ENCODE measurements around the gene AMBRA1.

Gene AMBRA1

DNA sequence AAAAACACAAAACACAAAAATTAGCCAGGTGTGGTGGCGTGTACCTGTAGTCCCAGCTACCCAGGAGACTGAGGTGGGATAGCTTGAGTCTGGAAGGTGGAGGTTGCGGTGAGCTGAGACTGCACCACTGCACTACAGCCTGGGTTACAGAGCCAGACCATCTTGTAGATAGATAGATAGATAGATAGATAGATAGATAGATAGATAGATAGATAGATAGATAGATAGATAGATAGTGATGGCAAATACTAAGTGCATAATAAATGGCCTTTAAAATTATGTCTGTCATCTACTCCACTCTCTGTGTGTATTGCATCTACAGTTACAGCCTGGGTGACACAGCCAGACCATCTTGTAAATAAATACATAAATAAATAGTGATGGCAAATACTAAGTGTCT, 146.3 kb downstream of the AMBRA1 start:
- in situ Hi-C loops (cut with MboI; ENCODE audit: low sequenced_read_pairs): no loop called here

DNA sequence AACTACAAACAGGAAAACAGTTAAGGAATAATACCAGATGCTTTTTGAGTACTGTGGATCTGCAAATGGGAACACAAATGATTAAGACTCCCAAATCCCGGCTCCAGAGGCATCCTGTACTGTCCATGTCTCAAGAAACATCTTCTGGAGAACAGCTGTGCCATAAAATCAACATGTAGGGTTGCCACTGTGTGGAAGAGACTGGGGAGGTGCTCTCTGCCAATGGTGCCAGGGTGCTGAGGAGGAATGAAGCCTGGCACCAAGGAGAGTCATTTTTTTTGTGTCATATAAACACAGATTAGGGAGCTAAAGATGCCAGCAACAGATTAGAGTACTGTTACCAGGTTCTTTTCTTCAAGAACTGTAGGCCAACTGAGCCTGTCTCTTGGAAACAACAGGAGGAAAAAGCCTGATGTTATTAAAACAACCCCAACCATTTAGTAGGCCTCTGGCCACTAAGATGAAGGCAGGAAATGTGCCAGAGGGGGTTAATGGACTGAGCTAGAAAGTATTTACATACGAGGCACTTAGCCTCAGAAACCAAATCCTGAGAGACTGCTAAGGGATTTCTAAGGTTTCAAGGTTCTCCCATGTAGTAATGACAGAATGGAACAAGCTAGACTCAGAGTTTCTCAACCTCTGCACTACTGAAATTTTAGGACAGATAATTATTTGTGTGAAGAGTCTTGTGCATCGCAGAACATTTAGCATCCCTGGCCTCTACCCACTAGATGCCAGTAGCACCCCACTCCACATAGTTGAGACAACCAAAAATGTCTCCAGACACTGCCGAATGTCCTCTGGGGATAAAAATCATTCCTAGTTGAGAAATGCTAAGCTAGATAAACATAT, 147.7 kb downstream of the AMBRA1 start:
- in situ Hi-C loops (cut with MboI; ENCODE audit: low sequenced_read_pairs): no loop called here

DNA sequence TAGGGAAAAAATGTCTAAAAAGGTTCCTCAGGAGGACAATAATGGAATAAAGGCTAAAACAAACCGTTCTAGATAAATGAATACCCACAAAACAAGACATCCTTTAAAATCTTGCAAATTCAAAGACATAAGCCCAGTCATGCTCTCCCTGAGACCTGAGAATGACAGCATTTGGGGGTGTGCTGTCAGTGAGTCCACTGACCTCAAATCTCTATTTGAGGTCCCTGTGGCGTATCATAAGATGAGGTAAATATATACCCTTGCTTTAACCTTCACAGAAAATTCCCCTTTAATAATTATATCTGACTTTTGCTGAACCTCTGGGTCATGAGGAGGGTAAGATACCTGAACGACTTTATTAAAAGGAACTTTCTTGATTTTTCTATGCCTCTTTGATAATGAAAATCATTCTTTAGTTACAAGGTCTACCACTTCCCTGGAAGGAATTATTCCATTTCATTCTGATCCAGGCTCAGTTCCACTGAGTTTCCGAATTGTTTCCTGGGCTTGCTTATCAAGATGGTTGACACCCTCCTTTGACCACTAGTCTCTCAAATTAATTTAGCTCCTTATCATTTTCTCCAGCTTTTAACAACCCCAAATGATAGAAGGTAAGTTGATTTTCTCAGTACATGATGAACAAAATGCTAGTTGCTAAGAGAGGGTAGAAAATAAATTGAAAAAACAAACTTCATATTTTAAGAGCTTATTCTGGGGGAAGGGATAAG, 148.5 kb downstream of the AMBRA1 start:
- in situ Hi-C loops (cut with MboI; ENCODE audit: low sequenced_read_pairs): no loop called here

DNA sequence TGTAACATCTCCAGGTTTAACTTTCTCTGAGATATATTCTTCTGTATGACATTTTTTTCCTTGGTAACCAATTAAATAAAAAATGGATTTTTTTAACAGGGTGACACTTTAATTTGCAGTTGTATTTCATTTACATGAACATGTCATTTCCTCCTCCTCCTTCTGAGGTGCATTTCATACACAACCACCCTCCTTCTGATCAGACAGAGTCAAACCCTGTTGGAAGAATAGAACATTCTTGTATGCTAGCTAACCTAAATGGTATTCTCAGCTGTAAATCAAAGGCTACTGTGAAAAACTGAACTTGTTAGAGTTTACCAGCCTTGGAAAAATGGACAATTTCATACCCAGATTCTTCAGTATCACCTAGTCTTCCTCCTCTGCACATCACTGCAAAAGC, 149.5 kb downstream of the AMBRA1 start:
- in situ Hi-C loops (cut with MboI; ENCODE audit: low sequenced_read_pairs): no loop called here

DNA sequence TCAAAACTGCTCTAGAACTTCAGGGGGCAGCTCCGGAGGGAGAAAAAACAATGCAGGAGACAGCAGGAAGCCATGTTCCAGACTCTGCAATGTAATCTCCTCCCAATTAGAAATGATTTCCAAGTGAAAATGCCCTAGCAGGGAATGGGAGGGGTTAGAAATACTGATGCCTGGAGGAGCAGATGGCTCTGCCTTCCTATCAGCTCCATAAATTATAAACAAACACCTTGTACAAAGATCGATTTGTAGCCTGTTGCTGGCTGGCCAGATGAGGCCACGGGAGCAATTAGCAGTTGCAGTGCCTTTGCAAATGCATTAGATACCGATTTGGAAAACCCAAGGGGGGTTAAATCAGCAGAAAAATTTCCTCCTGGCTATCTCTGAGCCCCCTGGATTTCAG, 155.6 kb downstream of the AMBRA1 start:
- in situ Hi-C loops (cut with MboI; ENCODE audit: low sequenced_read_pairs): no loop called here

DNA sequence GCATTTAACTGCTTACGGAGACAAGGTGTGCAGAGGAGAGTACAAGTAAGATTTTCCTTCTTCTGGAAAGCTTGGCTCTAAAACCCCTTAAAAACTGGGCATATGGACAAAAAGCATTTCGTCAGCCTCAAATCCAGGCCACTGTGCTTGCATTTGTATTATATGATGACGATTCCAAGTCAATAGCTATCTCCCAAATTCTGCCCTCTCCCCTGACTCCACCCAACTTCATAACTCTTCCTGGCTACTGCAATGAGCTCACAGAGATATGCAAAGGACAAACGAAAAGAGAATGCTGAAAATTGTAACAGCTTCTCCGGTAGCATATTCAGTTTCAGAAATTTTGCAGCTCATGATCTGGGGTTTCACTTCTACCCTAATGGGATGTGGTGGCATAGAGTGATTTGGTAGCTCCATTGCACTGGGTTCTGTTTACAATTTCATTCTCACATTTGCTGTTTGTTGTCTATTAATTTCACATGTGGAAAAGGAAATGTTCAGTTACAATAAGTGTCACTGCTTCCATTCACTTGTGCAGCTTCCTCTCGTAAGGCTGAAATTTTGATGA, 156.6 kb downstream of the AMBRA1 start:
- in situ Hi-C loops (cut with MboI; ENCODE audit: low sequenced_read_pairs): no loop called here

DNA sequence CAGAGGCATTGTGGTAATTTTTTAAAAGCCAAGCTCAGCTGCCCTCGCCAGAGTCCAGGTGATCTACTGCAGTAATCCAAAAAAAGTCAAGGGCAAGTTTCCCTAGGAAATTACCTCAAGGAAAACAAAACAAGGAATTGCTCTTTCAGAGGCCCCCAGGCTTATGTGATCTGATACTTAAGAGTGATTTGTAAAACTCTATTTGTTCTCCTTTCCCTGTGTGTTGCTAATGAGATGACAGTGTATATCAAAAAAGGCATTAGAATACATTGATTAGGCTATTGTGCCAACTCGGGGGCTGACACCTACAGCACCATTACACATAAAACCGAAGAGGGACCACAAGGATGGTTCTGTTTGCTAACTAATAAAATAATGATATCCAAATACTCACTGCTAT, 157.7 kb downstream of the AMBRA1 start:
- in situ Hi-C loops (cut with MboI; ENCODE audit: low sequenced_read_pairs): no loop called here

DNA sequence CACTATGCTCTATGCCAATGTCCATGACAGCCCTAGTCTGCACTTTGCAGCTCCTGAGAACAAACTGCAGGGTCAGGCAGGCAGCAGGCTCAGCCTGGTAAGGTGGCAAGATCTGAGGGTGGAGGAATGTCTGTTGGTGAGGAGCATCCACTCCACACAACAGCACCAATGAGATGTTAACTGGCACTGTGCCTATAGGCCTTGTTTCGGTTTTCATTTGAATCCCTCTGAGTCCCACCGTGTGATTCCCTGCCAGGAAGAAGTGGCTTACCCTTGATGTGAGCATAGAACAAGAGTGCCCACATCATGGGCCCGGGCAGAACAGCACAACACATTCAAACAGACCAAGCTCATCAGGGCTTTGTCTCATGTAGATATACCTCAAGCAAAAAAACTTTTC, 158.1 kb downstream of the AMBRA1 start:
- in situ Hi-C loops (cut with MboI; ENCODE audit: low sequenced_read_pairs): no loop called here

DNA sequence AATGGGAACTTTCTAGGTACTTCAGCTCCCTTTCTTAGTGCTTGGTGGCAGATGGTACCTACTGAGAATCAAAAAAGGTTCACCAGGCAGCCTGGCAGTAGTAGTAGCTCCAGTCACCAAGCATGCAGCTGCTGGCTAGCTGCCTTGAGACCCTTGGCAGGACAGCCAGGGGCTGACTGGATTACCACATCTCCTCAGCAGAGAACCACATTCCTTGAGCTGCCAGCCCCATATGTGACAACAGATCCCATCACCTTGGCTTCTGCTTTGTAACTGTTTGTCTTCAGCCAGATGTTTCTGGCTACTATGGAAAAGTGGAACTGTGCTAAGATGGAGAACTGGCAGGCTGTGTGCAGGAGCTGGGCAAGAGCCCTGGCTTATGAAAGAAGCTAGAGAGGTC, 162.6 kb downstream of the AMBRA1 start:
- in situ Hi-C loops (cut with MboI; ENCODE audit: low sequenced_read_pairs): no loop called here

DNA sequence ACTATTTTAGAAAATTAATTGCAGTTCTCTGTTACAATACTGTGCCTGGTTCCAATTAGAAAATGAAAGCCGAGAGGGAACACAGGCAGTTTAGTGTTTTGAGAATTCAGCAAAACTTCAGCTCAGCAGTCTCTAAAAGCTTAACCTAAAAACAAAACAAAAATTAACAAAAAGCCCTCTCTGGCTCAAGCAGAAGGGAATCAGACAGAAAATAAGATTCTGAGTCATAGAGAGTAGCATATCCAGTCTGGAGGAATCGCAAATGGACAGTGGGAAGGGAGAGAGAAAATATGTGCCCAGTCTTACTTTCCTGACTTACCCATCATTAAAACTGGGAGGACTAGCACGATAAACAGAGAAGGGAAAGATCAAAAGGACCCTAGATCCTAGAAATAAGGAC, 164.1 kb downstream of the AMBRA1 start:
- in situ Hi-C loops (cut with MboI; ENCODE audit: low sequenced_read_pairs): no loop called here

DNA sequence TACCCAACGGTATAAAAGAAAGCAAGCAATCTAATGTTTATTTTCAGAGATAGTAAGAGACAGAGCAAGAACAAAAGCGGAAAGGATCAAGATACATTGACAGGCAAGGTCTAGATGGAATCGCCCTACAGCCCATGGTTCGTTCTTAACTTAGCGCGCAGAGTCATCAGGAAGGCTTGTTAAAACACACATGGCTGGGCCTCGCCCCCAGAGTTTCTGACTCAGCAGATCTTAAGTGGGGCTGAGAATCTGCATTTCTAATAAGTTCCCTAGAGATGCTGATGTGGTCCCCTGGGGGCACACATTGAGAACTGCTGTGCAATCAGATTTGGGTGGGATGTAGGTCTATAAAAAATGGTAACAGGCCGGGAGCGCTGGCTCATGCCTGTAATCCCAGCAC, 166.5 kb downstream of the AMBRA1 start:
- in situ Hi-C loops (cut with MboI; ENCODE audit: low sequenced_read_pairs): no loop called here

DNA sequence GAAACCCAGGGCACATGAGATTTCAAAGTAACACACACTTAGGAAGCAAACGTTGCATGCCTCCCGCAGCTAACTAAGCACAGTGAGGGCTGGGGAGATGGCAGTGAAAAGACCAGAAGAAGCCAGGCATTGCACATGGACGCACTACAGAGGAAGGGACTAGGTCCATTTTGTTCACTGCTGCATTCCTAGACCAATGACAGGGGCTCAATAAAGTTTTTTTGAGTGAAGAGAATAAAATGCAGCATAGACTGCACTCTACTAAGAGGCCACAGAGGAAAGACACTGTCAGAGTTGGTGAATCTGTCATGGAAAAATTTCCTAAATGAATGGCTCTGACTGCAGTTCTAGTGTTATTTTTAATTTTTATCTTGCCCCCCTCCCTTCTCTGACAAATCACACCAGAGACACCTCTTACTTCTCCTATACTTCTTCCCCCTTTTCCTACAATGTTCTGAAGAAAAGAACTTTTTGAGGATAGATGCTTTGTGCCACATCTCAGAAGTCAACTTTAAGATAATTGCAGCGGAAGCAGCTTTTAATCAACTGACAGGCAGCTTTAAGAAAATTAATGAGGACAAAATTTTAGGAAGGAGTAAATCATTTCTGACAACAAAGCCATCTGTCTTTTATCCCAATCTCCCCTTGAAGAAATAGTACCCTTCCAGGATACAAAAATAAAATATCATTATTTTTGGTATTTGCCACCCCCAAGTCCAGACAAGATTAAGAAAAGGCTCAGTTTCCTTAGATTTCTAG, 167.4 kb downstream of the AMBRA1 start:
- in situ Hi-C loops (cut with MboI; ENCODE audit: low sequenced_read_pairs): no loop called here

DNA sequence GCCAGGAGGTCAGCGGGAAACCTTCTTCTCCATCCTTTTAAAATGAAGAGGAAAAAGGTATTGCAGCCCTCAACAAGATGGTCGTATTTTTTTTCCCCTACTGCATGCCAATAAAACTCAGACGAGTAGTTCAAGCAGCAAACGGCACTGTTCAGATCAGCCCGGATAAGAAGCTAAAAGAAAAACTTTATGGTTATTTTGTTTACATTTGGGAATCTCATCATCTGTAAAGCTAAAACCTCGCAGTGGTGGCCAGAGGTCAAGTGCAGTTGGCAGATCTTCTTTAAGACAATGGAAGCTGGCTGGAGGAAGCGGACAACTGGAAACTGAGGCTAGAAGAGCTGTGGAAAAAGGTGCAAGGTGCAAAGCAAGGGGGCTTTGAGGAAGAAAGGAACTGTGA, 171.2 kb downstream of the AMBRA1 start:
- in situ Hi-C loops (cut with MboI; ENCODE audit: low sequenced_read_pairs): no loop called here

DNA sequence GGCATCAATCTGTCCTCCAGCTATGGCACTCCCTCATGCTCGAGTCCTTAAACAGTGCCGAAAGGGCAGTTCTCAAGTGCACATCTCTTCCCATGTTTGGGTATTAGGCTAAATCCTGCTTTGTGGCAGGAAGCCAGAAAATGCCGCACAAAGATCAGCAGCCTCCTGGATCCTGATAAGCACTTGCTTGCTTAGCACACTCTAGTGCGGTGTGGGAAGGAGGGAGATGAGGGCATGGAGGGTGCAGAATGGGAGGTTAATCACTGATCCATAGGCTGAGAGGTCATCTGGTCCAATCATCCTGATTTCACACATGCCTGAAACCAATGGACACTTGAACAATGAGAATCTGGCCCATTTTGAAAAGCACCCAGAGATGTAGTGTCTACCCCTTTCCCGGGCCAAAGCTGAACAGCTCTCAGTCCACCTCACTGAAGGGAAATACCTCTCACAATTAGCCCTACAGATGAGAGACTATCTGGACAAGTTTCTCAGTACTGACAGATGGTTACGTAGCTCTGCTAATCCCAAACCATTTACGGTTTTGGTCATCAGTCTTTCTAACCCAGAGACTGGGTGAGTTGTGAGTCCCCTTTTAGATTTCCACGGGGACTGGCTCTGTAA, 172.5 kb downstream of the AMBRA1 start:
- in situ Hi-C loops (cut with MboI; ENCODE audit: low sequenced_read_pairs): no loop called here

DNA sequence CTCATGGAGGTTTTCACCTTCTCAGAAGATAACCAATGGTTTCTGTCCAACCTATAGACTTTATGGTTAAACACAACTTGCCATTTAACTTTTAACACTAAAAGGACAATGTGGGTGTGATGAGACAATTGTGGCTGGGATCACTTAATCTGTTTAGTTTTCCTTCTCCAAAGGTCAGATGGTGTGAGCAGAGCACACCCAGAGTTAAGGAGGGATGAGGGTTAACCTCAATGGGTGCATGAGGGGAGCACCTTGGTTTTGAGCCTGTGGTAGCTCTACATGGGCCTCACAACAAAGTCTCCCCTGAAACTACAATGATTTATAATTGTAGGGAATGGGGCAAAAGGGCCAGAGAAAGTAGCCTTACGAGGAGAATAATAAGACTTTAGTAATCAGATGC, 173.3 kb downstream of the AMBRA1 start:
- in situ Hi-C loops (cut with MboI; ENCODE audit: low sequenced_read_pairs): no loop called here

DNA sequence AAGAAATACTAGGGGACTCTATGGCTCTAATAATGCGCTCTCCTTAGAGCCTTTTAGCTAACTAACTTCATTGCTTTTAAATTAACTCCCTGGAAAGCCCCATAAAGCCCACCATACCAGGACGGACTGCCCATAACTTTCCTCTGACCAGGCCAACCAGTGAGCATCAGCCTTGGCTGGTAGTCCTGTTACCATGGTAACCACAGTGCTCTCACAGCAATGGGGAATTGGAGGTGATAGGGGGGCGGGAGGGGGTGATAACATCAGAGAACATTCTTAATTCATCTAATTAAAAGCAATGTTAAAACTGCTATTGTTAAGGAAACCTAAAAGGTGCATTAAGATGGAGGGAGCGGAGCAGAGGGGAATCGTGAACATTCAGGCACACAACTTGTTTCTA, 175.1 kb downstream of the AMBRA1 start:
- in situ Hi-C loops (cut with MboI; ENCODE audit: low sequenced_read_pairs): no loop called here

DNA sequence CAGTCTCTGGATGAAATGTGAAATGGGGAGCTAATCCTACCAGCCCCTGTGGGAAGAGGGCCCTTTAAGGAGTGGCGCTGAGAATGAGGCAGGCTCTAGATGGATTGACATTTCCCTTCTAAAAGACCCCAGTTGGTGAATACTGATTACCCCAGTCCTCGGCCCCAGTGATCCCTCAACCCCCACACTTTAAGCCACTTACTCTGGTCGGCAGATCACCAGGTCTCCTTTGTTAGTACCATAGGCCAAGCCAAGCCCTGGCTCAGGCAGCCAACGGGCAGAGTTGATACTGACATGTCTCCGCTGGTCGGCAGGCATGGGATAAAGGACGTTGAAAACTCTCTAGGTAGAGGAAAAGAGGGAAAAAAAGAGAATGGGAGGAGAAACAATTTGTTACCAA, 176.1 kb downstream of the AMBRA1 start:
- in situ Hi-C loops (cut with MboI; ENCODE audit: low sequenced_read_pairs): no loop called here

DNA sequence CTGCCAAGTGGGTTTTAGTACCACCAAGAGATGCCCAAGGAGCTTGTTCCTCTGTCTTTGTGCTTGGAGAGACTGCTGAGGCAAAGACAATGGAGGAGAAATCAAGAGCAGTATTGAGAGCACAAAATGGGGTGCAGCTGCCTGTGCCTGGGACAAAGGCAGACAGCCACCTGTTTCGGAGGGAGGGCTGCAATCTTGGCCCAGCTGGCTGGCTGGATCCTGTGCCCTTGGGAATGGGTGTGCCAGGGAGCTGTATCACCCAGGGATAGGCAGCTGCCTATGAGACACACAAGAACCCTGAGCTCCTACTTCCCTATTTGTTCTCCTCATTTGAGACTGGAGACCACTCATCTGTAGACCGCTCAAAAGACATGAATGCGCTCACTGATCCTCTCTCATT, 178.9 kb downstream of the AMBRA1 start:
- in situ Hi-C loops (cut with MboI; ENCODE audit: low sequenced_read_pairs): no loop called here

DNA sequence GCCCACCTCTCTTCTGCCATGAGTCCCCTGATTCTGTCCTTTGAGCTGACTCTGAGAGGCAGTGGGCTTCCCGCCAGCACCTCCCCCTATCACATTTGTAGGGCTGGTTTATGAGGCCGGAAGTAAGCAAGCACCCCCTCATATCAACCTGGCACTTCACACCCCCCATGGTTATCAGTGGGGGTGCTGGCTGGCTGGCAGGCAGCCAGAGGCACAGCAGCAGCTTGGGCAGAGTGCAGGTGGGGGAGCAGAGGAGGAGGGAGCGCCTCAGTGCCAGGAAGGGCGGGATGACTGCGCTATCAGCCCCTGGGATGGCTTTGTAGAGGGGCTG, 179.4 kb downstream of the AMBRA1 start:
- in situ Hi-C loops (cut with MboI; ENCODE audit: low sequenced_read_pairs): no loop called here

DNA sequence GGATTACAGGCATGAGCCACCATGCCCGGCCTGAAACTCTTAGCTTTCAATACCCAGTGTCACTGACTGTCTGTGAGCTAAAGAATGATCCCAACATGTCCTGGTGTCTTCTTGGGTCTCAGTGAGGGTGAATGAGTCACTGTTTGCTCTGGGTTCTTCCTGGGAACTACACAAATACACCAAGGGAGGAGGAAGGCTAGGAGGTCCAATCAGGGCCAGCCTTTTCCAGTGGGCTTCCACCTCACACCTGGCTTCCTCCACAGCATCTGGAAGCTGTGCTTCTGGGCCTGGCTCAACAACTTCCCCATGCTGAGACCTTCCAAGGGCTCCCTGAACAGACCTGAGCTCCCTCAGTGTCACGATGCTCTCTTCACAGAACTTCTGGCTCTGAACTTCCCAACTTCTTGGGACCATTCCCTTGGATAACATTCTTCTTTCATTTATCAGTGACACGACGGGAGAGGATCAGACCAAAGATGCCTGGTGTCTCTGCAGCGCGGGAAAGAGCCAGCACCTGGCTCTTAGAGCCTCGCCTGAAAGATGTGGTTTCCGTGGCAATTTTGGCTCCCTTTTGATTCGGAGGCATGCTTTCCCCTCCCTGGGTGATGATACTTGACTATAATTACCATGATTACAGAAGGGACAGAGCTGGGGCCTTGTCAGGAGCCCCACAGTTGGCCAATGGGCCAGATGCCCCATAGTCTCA, 179.9 kb downstream of the AMBRA1 start:
- in situ Hi-C loops (cut with MboI; ENCODE audit: low sequenced_read_pairs): no loop called here

Measured in HL-60/S4 (cell line).